ENCODE data around the gene FBXL7. TPM values are rescaled to one million over a fixed set of nuclear protein-coding genes. Genes with fewer than 3 reads are reported as not detected.

FBXL7 gene
- total and polyA plus RNA-seq, 2 experiments from 2014 or later = 4.5 to 15.2 TPM

- TF ChIP-seq REST (IDR thresholded peaks at IDR 0.05; ENCODE audit: unreplicated experiment) (no peak), CREB1 (CRISPR knock-in tag; IDR thresholded peaks at IDR 0.05; ENCODE audit: low read depth) (no peak), JUNB (IDR thresholded peaks at IDR 0.05; ENCODE audit: unreplicated experiment) (no peak), EZH2 (IDR thresholded peaks at IDR 0.05; ENCODE audit: low read depth, unreplicated experiment) (no peak), NANOG (IDR thresholded peaks at IDR 0.05; ENCODE audit: borderline replicate concordance) (no peak), CTCF (conservative IDR thresholded peaks at IDR 0.05; ENCODE audit: low read depth in 2 of 2) (no peak), POLR2AphosphoS5 (IDR thresholded peaks at IDR 0.05; ENCODE audit: low read depth) (no peak), EZH2phosphoT487 (IDR thresholded peaks at IDR 0.05; ENCODE audit: unreplicated experiment) (no peak), STAT1 (IDR thresholded peaks at IDR 0.05; ENCODE audit: unreplicated experiment) (no peak), ETS1 (IDR thresholded peaks at IDR 0.05) (no peak), ZNF331 (CRISPR knock-in tag; IDR thresholded peaks at IDR 0.05; ENCODE audit: low read depth) (no peak)
Measured at GRCh38 chr5:15596936-15597335, 97.0 kb downstream of the FBXL7 start (continued).

GRCh38 chr5:15597804-15598203, 97.8 kb downstream of the FBXL7 start:
- Histone ChIP-seq H3F3A (replicated peaks; ENCODE audit: low read depth) (no peaks in the 10 kb centered on the region), H3K4me1 (ENCODE audit: insufficient read depth) (peaks cover 44% of the 10 kb centered on the region), H3K27ac (ENCODE audit: low read depth) (no peak overlapping the region), H3K4me3 (no peak overlapping the region), H2AFZ (no peak overlapping the region), H4K20me1 (replicated peaks; ENCODE audit: insufficient read depth) (no peaks in the 10 kb centered on the region), H3K36me3 (ENCODE audit: insufficient read depth) (no peaks in the 10 kb centered on the region), H3K4me2 (no peak overlapping the region), H3K79me2 (replicated peaks; ENCODE audit: insufficient read depth) (peaks cover 26% of the 10 kb centered on the region), H3K27me3 (ENCODE audit: insufficient read depth) (no peaks in the 10 kb centered on the region), H3K9me2 (ENCODE audit: insufficient read depth) (0 out of 2 replicates have a peak, but pooled peaks cover 3% of the 10 kb centered on the region)
- H3K4me1 Mint-ChIP-seq = peaks cover 35% of the 10 kb centered on the region
- H3K36me3 Mint-ChIP-seq (ENCODE audit: low read depth) = peaks cover 5% of the 10 kb centered on the region; the same call in 1 of the 3 replicates
- H3K27me3 Mint-ChIP-seq (ENCODE audit: insufficient read depth, low read depth, poor library complexity) = peaks cover 2% of the 10 kb centered on the region
- H3K4me3 Mint-ChIP-seq = no peak overlapping the region
- no peaks in the 10 kb centered on the region for H3K9me3 Mint-ChIP-seq
- DNase-seq (ENCODE audit: low spot score) (no peak), ATAC-seq (no peak)
- H3K27ac Mint-ChIP-seq = no peak overlapping the region
- no peak for TF ChIP-seq JUNB (IDR thresholded peaks at IDR 0.05; ENCODE audit: unreplicated experiment)
